HCT116 (cell line): ENCODE measurements around the gene MAML2. TPM values are rescaled to one million over a fixed set of nuclear protein-coding genes. Genes with fewer than 3 reads are reported as not detected.

Experiments
- ATAC-seq: fragments of 200-7000 bp; cut with Tn5 transposase; 2 replicates; pipeline ENCODE4 v1.9.1; 2020; ENCODE audit warnings: mild to moderate bottlenecking, moderate library complexity
- BruUV-seq: library from RNA; stranded (reverse); fragments of 400-500 nt; replicated peaks from 2 replicates; lab custom pipeline; 2021; lab: Mats Ljungman, UMichigan
- CTCF ChIA-PET: fragments of 300-600 bp; sonication (Branson Sonifier 250); formaldehyde crosslinking; loops from one replicate; lab custom pipeline; 2021; ENCODE audit warnings: antibody characterized with exemption; lab: Charles Lee
- POLR2A ChIA-PET: fragments of 300-600, 350-600 bp; sonication (Branson Sonifier 250); formaldehyde crosslinking; loops from one replicate; lab custom pipeline; 2021; ENCODE audit warnings: antibody characterized with exemption; lab: Charles Lee
- RAD21 ChIA-PET, 2 experiments: fragments of 300-600 bp; sonication (Branson Sonifier 250); formaldehyde crosslinking; loops; one replicate each; lab custom pipeline; 2023; ENCODE audit warnings: low total read pairs in 2 of 2; ENCODE audit not compliant: uncharacterized antibody in 2 of 2, unreplicated experiment in 2 of 2, low non-redundant PET in 1 of 2; lab: Charles Lee
- DNase-seq: peaks from one replicate; pipeline ENCODE4 v3.0.0-alpha.2; 2010; ENCODE audit warnings: low read depth, low spot score
- H2AFZ ChIP-seq: fragments of 200-600 bp; shearing (Covaris generic), sonication (generic); 2 replicates; pipeline ENCODE4 v1.6.1; 2017; ENCODE audit warnings: low read depth, mixed run types, mixed read lengths, antibody characterized with exemption, low read length; ENCODE audit not compliant: poor library complexity, severe bottlenecking
- H3K27ac ChIP-seq: 2 replicates; pipeline ENCODE4 v1.5.1; 2012; ENCODE audit warnings: low read depth, low read length
- H3K27me3 ChIP-seq: fragments of 200-600 bp; sonication (generic); 2 replicates; pipeline ENCODE4 v1.6.1; 2016; ENCODE audit warnings: mixed run types, low read length, mixed read lengths; ENCODE audit not compliant: insufficient read depth
- H3K36me3 ChIP-seq, 2 experiments: fragments of 200-500 bp in 1 of 2; fragments of 200-600 bp in 1 of 2; sonication (Bioruptor generic) in 1 of 2; sonication (generic) in 1 of 2; 2 replicates each; pipeline versions ENCODE4 v1.5.1 to v1.6.1; 2014 to 2016; ENCODE audit warnings: low read length in 2 of 2, inconsistent platforms in 1 of 2, mixed read lengths in 1 of 2, mixed run types in 1 of 2; ENCODE audit not compliant: insufficient read depth in 2 of 2, control insufficient read depth in 1 of 2
- H3K4me1 ChIP-seq, 2 experiments: fragments of 200-600 bp in 1 of 2; sonication (generic) in 1 of 2; 2 replicates each; pipeline versions ENCODE4 v1.5.1 to v1.6.1; 2012 to 2017; ENCODE audit warnings: low read length in 2 of 2, inconsistent platforms in 1 of 2, mild to moderate bottlenecking in 1 of 2, mixed read lengths in 1 of 2, mixed run types in 1 of 2, moderate library complexity in 1 of 2; ENCODE audit not compliant: insufficient read depth in 2 of 2, control insufficient read depth in 1 of 2
- H3K4me2 ChIP-seq: fragments of 200-600 bp; sonication (generic); 2 replicates; pipeline ENCODE4 v1.6.1; 2017; ENCODE audit warnings: mixed run types, low read length, mixed read lengths
- H3K4me3 ChIP-seq, 2 experiments: fragments of 200-600 bp in 1 of 2; sonication (generic) in 1 of 2; replicated peaks in 1 of 2; 2 replicates each; pipeline ENCODE4 v1.5.1; 2011 to 2016; ENCODE audit warnings: low read length in 2 of 2, control low read depth in 1 of 2, low read depth in 1 of 2, mild to moderate bottlenecking in 1 of 2, mixed read lengths in 1 of 2, mixed run types in 1 of 2
- H3K79me2 ChIP-seq: fragments of 200-600 bp; sonication (generic); 2 replicates; pipeline ENCODE4 v1.6.1; 2017; ENCODE audit warnings: mild to moderate bottlenecking, mixed run types, low read length, moderate library complexity, mixed read lengths; ENCODE audit not compliant: insufficient read depth
- H3K9ac ChIP-seq: fragments of 200-600 bp; sonication (generic); 2 replicates; pipeline ENCODE4 v1.6.1; 2016; ENCODE audit warnings: low read length, mixed read lengths
- H3K9me2 ChIP-seq: fragments of 200-600 bp; sonication (generic), shearing (Covaris generic); 2 replicates; pipeline ENCODE4 v1.6.1; 2017; ENCODE audit warnings: mixed run types, mild to moderate bottlenecking, moderate library complexity; ENCODE audit not compliant: insufficient read depth
- H3K9me3 ChIP-seq, 2 experiments: fragments of 200-500 bp in 1 of 2; fragments of 200-600 bp in 1 of 2; sonication (Bioruptor generic) in 1 of 2; sonication (generic) in 1 of 2; 2 replicates each; pipeline ENCODE4 v1.6.1; 2014 to 2017; ENCODE audit warnings: low read length in 2 of 2, mixed read lengths in 2 of 2, inconsistent platforms in 1 of 2, low read depth in 1 of 2, mild to moderate bottlenecking in 1 of 2, mixed run types in 1 of 2, moderate library complexity in 1 of 2; ENCODE audit not compliant: control insufficient read depth in 1 of 2, insufficient read depth in 1 of 2
- H4K20me1 ChIP-seq: fragments of 200-600 bp; sonication (generic), shearing (Covaris generic); 2 replicates; pipeline ENCODE4 v1.6.1; 2017; ENCODE audit warnings: mixed run types, mild to moderate bottlenecking, moderate library complexity; ENCODE audit not compliant: insufficient read depth
- CBX3 ChIP-seq: IDR thresholded peaks from 2 replicates; pipeline ENCODE4 v1.6.1; 2012; ENCODE audit warnings: low read depth
- CEBPB ChIP-seq: IDR thresholded peaks from 2 replicates; pipeline ENCODE4 v1.6.1; 2012; ENCODE audit warnings: low read depth
- EGR1 ChIP-seq: IDR thresholded peaks from 2 replicates; pipeline ENCODE4 v1.6.1; 2012; ENCODE audit warnings: low read depth
- EZH2phosphoT487 ChIP-seq: fragments of 200-600 bp; IDR thresholded peaks from 2 replicates; pipeline ENCODE4 v1.6.1; 2018; ENCODE audit warnings: antibody characterized with exemption, borderline replicate concordance
- FOSL1 ChIP-seq: IDR thresholded peaks from 2 replicates; pipeline ENCODE4 v1.6.1; 2012; ENCODE audit warnings: low read depth
- JUND ChIP-seq: IDR thresholded peaks from 2 replicates; pipeline ENCODE4 v1.6.1; 2012
- POLR2A ChIP-seq: IDR thresholded peaks from 2 replicates; pipeline ENCODE4 v1.7.0; 2011; ENCODE audit warnings: borderline replicate concordance; ENCODE audit not compliant: insufficient read depth, insufficient read length; ENCODE audit errors: extremely low read depth
- RAD21 ChIP-seq: IDR thresholded peaks from 2 replicates; pipeline ENCODE4 v1.6.1; 2012; ENCODE audit warnings: low read depth, mild to moderate bottlenecking
- SIN3A ChIP-seq: IDR thresholded peaks from 2 replicates; pipeline ENCODE4 v1.6.1; 2012; ENCODE audit warnings: low read depth
- SP1 ChIP-seq: IDR thresholded peaks from 2 replicates; pipeline ENCODE4 v1.6.1; 2012; ENCODE audit warnings: low read depth
- SRF ChIP-seq: IDR thresholded peaks from 2 replicates; pipeline ENCODE4 v1.6.1; 2012; ENCODE audit warnings: low read depth
- TCF7L2 ChIP-seq: IDR thresholded peaks from 2 replicates; pipeline ENCODE4 v1.7.0; 2011; ENCODE audit warnings: borderline replicate concordance, inconsistent platforms; ENCODE audit not compliant: insufficient read depth, insufficient read length; ENCODE audit errors: extremely low read depth
- YY1 ChIP-seq: IDR thresholded peaks from 2 replicates; pipeline ENCODE4 v1.6.1; 2011; ENCODE audit warnings: low read length, low read depth, moderate library complexity, mild to moderate bottlenecking; ENCODE audit not compliant: insufficient replicate concordance; ENCODE audit errors: extremely low read depth
- ZFX ChIP-seq: fragments of 450-650 bp; IDR thresholded peaks from 2 replicates; pipeline ENCODE4 v1.6.1; 2017
- ZNF274 ChIP-seq: fragments of 200-500 bp; sonication (Bioruptor generic); IDR thresholded peaks from 2 replicates; pipeline ENCODE4 v1.6.1; 2014; ENCODE audit warnings: mild to moderate bottlenecking, low read depth, low read length, inconsistent platforms
- intact Hi-C: fragments of 100-400 bp; cut with micrococcal nuclease; formaldehyde crosslinking; loops from 2 replicates; pipeline ENCODE4 v1.10.0; 2022
- total RNA-seq: library from RNA; stranded (reverse); gene quantifications from one replicate; pipeline ENCODE4 v1.2.1, GENCODE V29; 2021; ENCODE audit not compliant: unreplicated experiment
- TF ChIP-seq, protein P1 (sequence below): IDR thresholded peaks from 2 replicates; pipeline ENCODE4 v1.6.1; 2012
- TF ChIP-seq, protein P2 (sequence below): IDR thresholded peaks from 2 replicates; pipeline ENCODE4 v1.6.1; 2012; ENCODE audit warnings: low read depth
- TF ChIP-seq, protein P3 (sequence below), 3 experiments: fragments of 200-600 bp in 1 of 3; sonication (generic) in 1 of 3; IDR thresholded peaks in 2 of 3; conservative IDR thresholded peaks in 1 of 3; 2 replicates each; pipeline ENCODE4 v1.5.1; 2012 to 2017; ENCODE audit warnings: low read depth in 2 of 3, low read length in 2 of 3, antibody characterized with exemption in 1 of 3, borderline replicate concordance in 1 of 3, control low read depth in 1 of 3, mild to moderate bottlenecking in 1 of 3, mixed read lengths in 1 of 3, mixed run types in 1 of 3, moderate library complexity in 1 of 3; ENCODE audit not compliant: insufficient read depth in 1 of 3

MAML2 gene
- total RNA-seq, 1 experiment from 2014 or later, result 2.6 TPM

DNA sequence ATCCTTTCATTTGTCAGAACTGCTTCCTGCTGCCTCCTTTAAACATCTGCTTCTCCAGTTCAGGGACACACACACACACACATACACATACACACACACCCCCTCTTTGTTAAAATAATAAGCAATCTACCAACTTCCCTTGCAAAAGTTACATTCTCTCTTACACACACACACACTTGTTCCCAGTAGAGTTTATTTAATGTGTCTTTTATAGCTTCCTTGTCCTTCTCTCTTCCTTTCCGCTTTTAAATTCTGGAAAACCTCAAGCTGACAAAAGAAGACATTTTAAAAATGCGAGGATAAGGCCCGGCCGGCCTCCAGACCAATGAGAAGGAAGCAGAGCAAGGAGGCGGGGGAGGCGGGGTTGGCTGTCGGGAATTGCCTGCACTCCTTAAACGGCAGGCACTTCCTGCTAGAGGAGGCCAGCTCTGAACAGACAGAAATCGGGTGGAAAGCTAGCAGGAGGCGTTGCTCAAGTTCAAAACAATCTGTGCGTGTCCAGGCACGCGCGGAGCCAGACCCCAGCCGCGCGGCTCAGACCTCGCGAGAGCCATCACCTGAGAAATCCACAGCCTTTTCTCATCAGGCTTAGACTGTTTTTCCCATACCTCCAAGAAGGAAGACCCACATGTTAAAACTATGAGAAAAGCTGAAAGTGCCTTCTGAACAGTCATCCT is 99.9 kb downstream of the MAML2 start (continued):
- TF ChIP-seq, protein P1, sequence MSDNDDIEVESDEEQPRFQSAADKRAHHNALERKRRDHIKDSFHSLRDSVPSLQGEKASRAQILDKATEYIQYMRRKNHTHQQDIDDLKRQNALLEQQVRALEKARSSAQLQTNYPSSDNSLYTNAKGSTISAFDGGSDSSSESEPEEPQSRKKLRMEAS, result peak; percentile 79
- TF ChIP-seq EZH2phosphoT487 (no peak), FOSL1 (no peak), ZFX (no peak), JUND (no peak), SRF (peak; percentile 100)

DNA sequence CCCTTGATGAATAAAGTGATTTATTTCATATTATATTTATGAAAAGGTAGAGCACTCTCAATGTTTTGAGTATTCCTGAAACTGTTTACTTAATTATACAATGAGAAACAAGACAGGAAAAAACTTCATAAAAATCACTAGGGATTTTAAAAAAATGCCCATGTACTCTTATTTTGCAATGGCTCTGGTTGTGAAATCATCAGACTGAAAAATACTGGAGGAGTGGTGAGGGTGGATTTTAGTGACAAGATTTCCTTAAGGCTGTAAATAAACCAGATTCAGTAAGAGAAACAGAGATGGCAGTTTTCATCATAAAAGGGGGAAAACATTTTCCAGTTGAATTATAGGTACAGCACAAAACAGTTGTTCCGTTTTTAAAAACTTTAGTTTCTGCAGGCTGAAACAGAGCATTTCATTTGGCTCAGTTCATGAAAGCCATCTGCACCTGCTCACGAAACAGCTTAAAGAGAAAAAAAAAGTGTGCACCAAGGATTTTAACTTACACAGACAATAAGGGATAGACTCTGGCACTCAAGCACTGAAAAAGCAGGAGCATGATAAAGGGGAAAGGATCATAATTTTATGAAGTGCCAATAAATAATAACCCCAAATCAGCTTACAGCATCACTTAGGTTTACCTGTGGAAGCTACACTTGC is 100.7 kb downstream of the MAML2 start:
- H3K4me3 ChIP-seq, result peak overlapping the region; percentile 42 to 47
- H3K9ac ChIP-seq, result peak overlapping the region; percentile 61
- POLR2A ChIA-PET, result no interaction called here
- no peak for TF ChIP-seq JUND
- no peak for TF ChIP-seq ZFX
- TF ChIP-seq POLR2A, result no peak
- no peak for TF ChIP-seq SP1
- no peak for TF ChIP-seq EGR1
- TF ChIP-seq CEBPB, result no peak
- no peak for TF ChIP-seq SIN3A
- TF ChIP-seq RAD21, result no peak
- TF ChIP-seq ZNF274, result no peak
- TF ChIP-seq YY1, result no peak
- TF ChIP-seq, protein P2, sequence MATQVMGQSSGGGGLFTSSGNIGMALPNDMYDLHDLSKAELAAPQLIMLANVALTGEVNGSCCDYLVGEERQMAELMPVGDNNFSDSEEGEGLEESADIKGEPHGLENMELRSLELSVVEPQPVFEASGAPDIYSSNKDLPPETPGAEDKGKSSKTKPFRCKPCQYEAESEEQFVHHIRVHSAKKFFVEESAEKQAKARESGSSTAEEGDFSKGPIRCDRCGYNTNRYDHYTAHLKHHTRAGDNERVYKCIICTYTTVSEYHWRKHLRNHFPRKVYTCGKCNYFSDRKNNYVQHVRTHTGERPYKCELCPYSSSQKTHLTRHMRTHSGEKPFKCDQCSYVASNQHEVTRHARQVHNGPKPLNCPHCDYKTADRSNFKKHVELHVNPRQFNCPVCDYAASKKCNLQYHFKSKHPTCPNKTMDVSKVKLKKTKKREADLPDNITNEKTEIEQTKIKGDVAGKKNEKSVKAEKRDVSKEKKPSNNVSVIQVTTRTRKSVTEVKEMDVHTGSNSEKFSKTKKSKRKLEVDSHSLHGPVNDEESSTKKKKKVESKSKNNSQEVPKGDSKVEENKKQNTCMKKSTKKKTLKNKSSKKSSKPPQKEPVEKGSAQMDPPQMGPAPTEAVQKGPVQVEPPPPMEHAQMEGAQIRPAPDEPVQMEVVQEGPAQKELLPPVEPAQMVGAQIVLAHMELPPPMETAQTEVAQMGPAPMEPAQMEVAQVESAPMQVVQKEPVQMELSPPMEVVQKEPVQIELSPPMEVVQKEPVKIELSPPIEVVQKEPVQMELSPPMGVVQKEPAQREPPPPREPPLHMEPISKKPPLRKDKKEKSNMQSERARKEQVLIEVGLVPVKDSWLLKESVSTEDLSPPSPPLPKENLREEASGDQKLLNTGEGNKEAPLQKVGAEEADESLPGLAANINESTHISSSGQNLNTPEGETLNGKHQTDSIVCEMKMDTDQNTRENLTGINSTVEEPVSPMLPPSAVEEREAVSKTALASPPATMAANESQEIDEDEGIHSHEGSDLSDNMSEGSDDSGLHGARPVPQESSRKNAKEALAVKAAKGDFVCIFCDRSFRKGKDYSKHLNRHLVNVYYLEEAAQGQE, result no peak
- TF ChIP-seq TCF7L2, result no peak
- no peak for TF ChIP-seq CBX3
- TF ChIP-seq, protein P1, result no peak
- TF ChIP-seq, protein P3, sequence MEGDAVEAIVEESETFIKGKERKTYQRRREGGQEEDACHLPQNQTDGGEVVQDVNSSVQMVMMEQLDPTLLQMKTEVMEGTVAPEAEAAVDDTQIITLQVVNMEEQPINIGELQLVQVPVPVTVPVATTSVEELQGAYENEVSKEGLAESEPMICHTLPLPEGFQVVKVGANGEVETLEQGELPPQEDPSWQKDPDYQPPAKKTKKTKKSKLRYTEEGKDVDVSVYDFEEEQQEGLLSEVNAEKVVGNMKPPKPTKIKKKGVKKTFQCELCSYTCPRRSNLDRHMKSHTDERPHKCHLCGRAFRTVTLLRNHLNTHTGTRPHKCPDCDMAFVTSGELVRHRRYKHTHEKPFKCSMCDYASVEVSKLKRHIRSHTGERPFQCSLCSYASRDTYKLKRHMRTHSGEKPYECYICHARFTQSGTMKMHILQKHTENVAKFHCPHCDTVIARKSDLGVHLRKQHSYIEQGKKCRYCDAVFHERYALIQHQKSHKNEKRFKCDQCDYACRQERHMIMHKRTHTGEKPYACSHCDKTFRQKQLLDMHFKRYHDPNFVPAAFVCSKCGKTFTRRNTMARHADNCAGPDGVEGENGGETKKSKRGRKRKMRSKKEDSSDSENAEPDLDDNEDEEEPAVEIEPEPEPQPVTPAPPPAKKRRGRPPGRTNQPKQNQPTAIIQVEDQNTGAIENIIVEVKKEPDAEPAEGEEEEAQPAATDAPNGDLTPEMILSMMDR (IDR thresholded peaks at IDR 0.05 in 2 of 3, conservative IDR thresholded peaks at IDR 0.05 in 1 of 3; ENCODE audit: borderline replicate concordance in 1 of 3, insufficient read depth in 1 of 3, low read depth in 2 of 3, low read length in 2 of 3), result no peak

More for the DNA sequence above, 100.7 kb downstream of the MAML2 start:
- Histone ChIP-seq H3K4me1 (peaks cover 22 to 41% of the 10 kb centered on the region in 2 experiments), H2AFZ (peak overlapping the region; percentile 94), H3K36me3 (no peaks in the 10 kb centered on the region), H4K20me1 (no peaks in the 10 kb centered on the region), H3K9me2 (no peaks in the 10 kb centered on the region), H3K27ac (peak overlapping the region; percentile 87; the same call in 1 of the 2 replicates), H3K4me2 (peak overlapping the region; percentile 75), H3K79me2 (no peaks in the 10 kb centered on the region), H3K27me3 (no peaks in the 10 kb centered on the region), H3K9me3 (no peaks in the 10 kb centered on the region)
- intact Hi-C loops, result loop anchor here (5.0 kb wide), 2 partner anchors 100 to 145 kb away; partner anchors contain the start of genes CCDC82 and MAML2
- BruUV-seq, result no TSS peak
- CTCF ChIA-PET, result interaction anchor here (2.4 to 3.2 kb wide), 2 partner anchors 101 to 188 kb away, joined by 8 to 12 read pairs; partner anchors contain the start of gene MAML2
- ATAC-seq, result no peak
- RAD21 ChIA-PET, result interaction anchor here in 1 of 2 experiments (1.4 kb wide), 1 partner anchor 101 kb away, joined by 3 read pairs; the partner anchor contains the start of gene MAML2
- DNase-seq, result no peak
